Measurements from ENCODE around the gene C2orf76.

GRCh38 chr2:119293254-119293653 lies 73.4 kb downstream of the C2orf76 start:
- no peak for TF ChIP-seq ZC3H10 (CRISPR knock-in tag; IDR thresholded peaks at IDR 0.05)
- no peak for TF ChIP-seq ARNTL (CRISPR knock-in tag; IDR thresholded peaks at IDR 0.05; ENCODE audit: borderline replicate concordance, low read depth)
- TF ChIP-seq ZFP3 (CRISPR knock-in tag; IDR thresholded peaks at IDR 0.05): no peak
- no peak for TF ChIP-seq PATZ1 (CRISPR knock-in tag; IDR thresholded peaks at IDR 0.05; ENCODE audit: borderline replicate concordance)
- TF ChIP-seq ZFP30 (CRISPR knock-in tag; IDR thresholded peaks at IDR 0.05): no peak
- no peak for TF ChIP-seq CREB5 (CRISPR knock-in tag; IDR thresholded peaks at IDR 0.05; ENCODE audit: low read depth)
- TF ChIP-seq CSRNP3 (CRISPR knock-in tag; IDR thresholded peaks at IDR 0.05): no peak
- no peak for TF ChIP-seq TSHZ2 (CRISPR knock-in tag; IDR thresholded peaks at IDR 0.05)
- no peak for TF ChIP-seq ZNF565 (CRISPR knock-in tag; conservative IDR thresholded peaks at IDR 0.05; ENCODE audit: low read depth)
- no peak for TF ChIP-seq CSDC2 (CRISPR knock-in tag; IDR thresholded peaks at IDR 0.05)
- no peak for TF ChIP-seq GLIS3 (CRISPR knock-in tag; IDR thresholded peaks at IDR 0.05)
- TF ChIP-seq TOX (CRISPR knock-in tag; IDR thresholded peaks at IDR 0.05; ENCODE audit: borderline replicate concordance): no peak
- no peak for TF ChIP-seq SNAI2 (CRISPR knock-in tag; IDR thresholded peaks at IDR 0.05)
